Activated CD4-positive, alpha-beta T cell treated with anti-CD3 and anti-CD28 coated beads, Interleukin-2, amount 10 ng/mL, durations not matched to agents 24 days and 14 days (primary cell): ENCODE results near the gene COTL1. TPM values are rescaled to one million over a fixed set of nuclear protein-coding genes. Genes with fewer than 3 reads are reported as not detected.
"Not testable (repeated sequence)": the region's sequence is repeated elsewhere in the genome, so short reads cannot be mapped to it uniquely, and the experiment has no call there.

ENCODE experiments used
- DNase-seq: peaks from one replicate; pipeline ENCODE4 v3.0.0; 2022
- H3K27ac Mint-ChIP-seq: one replicate; pipeline ENCODE4 v1.8.0; 2022; ENCODE audit warnings: mild to moderate bottlenecking, mixed read lengths
- H3K27me3 Mint-ChIP-seq: one replicate; pipeline ENCODE4 v1.8.0; 2022; ENCODE audit warnings: mixed read lengths
- H3K36me3 Mint-ChIP-seq: one replicate; pipeline ENCODE4 v1.8.0; 2022; ENCODE audit warnings: low read depth, mild to moderate bottlenecking, mixed read lengths
- H3K4me1 Mint-ChIP-seq: one replicate; pipeline ENCODE4 v1.8.0; 2021; ENCODE audit warnings: mixed read lengths
- H3K4me3 Mint-ChIP-seq: one replicate; pipeline ENCODE4 v1.8.0; 2022; ENCODE audit warnings: mild to moderate bottlenecking, moderate library complexity, mixed read lengths
- H3K9me3 Mint-ChIP-seq: one replicate; pipeline ENCODE4 v1.8.0; 2021; ENCODE audit warnings: mixed read lengths
- intact Hi-C: fragments of 100-400 bp; cut with micrococcal nuclease; formaldehyde crosslinking; loops from one replicate; pipeline ENCODE4 v1.15.1; 2023
- total RNA-seq: library from RNA; stranded (reverse); gene quantifications from 2 replicates; pipeline ENCODE4 v1.2.3, GENCODE V29; 2022

COTL1 gene
- total RNA-seq, 1 donor from 2014 or later, result 474 TPM

DNA sequence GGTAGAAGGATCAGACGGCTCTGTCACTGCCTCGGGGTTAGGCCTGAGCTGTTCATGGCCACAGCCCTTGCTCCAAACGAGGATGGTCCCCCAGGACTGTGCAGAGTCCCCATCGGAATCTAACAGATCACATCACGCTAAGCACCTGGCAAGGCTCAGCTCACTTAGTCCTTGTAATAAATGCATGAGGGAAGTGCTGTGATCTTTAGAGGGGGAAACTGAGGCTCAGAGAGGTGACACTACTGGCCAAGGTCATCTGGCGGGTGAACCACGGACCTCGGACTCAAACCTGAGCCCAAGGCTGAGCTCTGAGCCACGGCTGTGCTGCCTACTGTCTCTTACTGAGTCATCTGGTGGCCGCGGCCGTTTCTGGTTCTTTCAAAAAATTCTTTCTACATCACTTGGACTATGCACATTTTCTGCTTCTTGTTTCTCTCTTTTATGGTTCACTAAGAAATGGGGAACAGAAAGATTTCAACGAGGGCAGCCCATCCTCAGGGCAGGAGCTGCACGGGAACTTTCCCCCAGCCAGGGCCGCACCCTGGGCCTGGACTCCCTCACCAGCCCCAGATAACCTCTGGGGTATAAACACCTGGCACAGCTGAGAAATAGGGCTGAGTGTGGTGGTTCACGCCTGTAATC lies 55.6 kb downstream of the COTL1 start:
- peaks cover 36% of the 10 kb centered on the region for H3K36me3 Mint-ChIP-seq
- H3K4me1 Mint-ChIP-seq, result peaks cover 10% of the 10 kb centered on the region
- H3K4me3 Mint-ChIP-seq, result no peak overlapping the region
- no peak for DNase-seq
- no peaks in the 10 kb centered on the region for H3K27me3 Mint-ChIP-seq
- intact Hi-C loops, result no loop called here
- H3K27ac Mint-ChIP-seq, result peak overlapping the region; percentile 29
- H3K9me3 Mint-ChIP-seq, result no peaks in the 10 kb centered on the region

DNA sequence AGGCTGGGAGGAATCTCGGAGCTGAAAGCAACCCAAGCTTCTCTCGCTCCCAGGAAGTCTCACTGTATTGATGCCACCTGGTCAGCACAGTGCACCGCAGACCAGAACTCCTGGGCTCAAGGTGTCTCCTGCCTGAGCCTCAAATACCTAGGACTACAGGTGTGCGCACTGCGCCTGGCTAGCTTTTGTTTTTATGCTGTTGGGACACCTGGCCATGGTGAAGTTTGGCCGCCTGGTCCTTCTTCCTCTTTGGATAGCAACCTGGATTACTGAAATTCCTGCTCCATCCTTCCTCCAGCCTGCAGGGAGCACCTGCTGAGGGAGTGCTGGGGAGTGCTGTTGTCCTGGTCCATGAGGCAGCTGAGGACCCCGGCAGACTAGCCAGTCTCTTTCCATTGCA lies 56.6 kb downstream of the COTL1 start:
- DNase-seq, result no peak
- Mint-ChIP-seq H3K9me3 (no peaks in the 10 kb centered on the region), H3K27ac (no peak overlapping the region), H3K27me3 (no peaks in the 10 kb centered on the region), H3K4me3 (no peak overlapping the region), H3K4me1 (peaks cover 7% of the 10 kb centered on the region), H3K36me3 (peaks cover 26% of the 10 kb centered on the region)
- intact Hi-C loops, result no loop called here

DNA sequence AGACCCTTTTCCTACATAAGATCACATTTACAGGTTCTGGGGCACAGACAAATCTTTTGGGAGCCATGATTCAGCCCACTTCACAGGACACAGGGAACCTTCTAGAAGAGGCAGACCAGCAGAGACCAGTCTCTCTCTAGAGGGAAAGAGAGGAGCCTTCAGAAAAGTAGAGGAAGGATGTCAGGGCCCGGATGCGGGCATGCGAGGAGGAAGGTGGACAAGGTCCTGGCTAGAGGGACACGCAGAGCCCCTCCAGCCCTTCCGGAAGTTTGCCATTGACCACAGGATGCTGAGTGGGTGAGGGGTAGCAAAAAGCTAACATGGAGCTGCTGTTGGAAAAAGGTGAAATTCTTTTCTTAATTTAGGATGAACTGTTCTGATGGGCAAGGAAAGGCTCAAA lies 57.6 kb downstream of the COTL1 start:
- H3K36me3 Mint-ChIP-seq, result peaks cover 16% of the 10 kb centered on the region
- no peak overlapping the region for H3K27ac Mint-ChIP-seq
- intact Hi-C loops, result no loop called here
- peaks cover 10% of the 10 kb centered on the region for H3K4me1 Mint-ChIP-seq
- H3K27me3 Mint-ChIP-seq, result no peaks in the 10 kb centered on the region
- H3K9me3 Mint-ChIP-seq, result no peaks in the 10 kb centered on the region
- no peak for DNase-seq
- H3K4me3 Mint-ChIP-seq, result no peak overlapping the region

DNA sequence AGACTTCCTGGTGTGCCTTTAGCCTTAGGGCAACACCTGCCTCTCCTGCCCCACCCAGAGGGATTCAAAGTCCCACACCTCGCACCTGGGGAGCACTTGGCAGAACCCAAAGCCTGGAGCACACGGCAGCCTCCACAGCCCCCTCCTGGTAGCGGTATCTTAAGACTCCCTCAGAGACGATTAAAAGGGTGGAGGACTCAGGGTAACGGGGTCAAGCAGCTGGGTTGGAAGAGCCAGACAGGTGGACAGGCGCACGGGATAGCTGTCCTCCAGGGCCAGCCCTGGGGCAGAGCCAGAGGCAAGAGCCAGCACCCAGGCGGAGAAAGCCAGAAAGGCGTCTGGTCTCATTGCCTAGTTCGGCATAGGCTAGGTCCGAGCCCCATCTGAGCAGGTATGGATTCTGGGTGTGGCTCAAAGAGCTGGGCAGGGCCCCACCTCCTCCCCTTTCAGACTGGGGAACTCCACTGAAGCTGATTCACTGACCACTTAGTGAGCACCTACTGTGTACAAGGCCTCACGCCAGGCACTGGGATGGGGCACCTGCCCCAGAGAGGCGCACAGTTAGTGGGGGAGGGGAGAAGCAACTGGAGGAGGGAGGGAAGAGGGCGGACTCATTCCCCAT lies 58.5 kb downstream of the COTL1 start:
- H3K36me3 Mint-ChIP-seq, result peaks cover 15% of the 10 kb centered on the region
- no peak for DNase-seq
- H3K27me3 Mint-ChIP-seq, result no peaks in the 10 kb centered on the region
- H3K9me3 Mint-ChIP-seq, result no peaks in the 10 kb centered on the region
- H3K4me1 Mint-ChIP-seq, result peaks cover 15% of the 10 kb centered on the region
- H3K27ac Mint-ChIP-seq, result no peak overlapping the region
- intact Hi-C loops, result no loop called here
- H3K4me3 Mint-ChIP-seq, result no peak overlapping the region

DNA sequence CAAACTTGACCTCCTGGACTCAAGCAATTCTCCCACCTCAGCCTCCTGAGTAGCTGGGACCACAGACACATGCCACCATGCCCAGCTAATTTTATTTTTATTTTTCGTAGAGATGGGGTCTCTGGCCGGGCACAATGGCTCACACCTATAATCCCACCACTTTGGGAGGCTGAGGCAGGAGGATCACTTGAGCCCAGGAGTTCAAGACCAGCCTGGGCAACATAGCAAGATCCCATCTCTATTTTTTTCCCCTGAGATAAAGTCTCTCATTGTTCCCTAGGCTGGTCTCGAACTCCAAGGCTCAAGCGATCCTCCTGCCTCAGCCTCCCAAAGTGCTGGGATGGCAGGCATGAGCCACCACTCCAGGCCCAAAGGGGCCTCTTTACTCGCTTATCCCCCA lies 59.0 kb downstream of the COTL1 start:
- H3K27ac Mint-ChIP-seq, intact Hi-C loops: not testable (repeated sequence)
- peaks cover 11% of the 10 kb centered on the region for H3K36me3 Mint-ChIP-seq

DNA sequence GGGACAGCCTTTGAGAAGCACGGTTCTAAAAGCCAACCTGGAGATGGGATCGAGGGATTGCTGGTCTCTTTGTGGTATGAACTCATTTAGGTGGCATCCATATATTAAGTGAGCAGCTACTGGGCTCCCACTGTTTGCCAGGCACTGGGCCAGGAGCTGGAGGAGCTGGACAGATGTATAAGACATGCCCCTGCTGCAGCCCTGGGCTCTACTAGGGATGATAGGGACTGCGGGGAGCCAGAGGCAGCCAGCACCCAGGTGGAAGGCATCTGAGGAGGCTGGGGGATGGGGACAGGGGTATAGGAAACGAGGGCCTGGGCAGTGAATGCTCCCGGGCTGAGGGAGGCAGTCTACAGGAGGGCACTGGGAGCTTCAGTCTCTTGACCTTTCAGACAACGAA lies 60.4 kb downstream of the COTL1 start:
- no peaks in the 10 kb centered on the region for H3K9me3 Mint-ChIP-seq
- no peaks in the 10 kb centered on the region for H3K27me3 Mint-ChIP-seq
- no peak overlapping the region for H3K4me3 Mint-ChIP-seq
- H3K36me3 Mint-ChIP-seq, result peaks cover 3% of the 10 kb centered on the region
- H3K27ac Mint-ChIP-seq, result no peak overlapping the region
- peaks cover 30% of the 10 kb centered on the region for H3K4me1 Mint-ChIP-seq
- intact Hi-C loops, result no loop called here
- no peak for DNase-seq

More for the DNA sequence above, 59.0 kb downstream of the COTL1 start:
- DNase-seq, H3K27me3 Mint-ChIP-seq, H3K4me3 Mint-ChIP-seq, H3K9me3 Mint-ChIP-seq: not testable (repeated sequence)
- H3K4me1 Mint-ChIP-seq, result peaks cover 21% of the 10 kb centered on the region

DNA sequence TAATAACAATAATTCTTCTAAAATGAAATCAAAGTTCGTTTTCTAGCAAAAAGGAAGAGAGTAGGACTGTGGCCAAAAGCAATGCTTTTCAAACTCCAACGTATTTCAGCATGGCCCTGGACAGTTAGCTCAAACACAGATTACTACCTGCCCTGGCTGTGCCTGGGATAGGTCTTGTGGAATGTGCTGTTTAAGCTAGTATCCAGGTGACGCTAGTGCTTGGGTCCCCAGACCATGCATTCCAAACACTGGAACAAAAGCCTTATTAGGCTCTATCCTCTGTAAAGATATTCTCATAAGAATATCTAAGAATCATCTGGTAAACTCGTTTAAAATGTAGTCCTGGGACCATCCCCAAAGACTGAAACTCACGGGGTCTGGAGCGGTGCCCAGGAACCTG lies 60.8 kb downstream of the COTL1 start:
- no peak for DNase-seq
- no peak overlapping the region for H3K27ac Mint-ChIP-seq
- no peak overlapping the region for H3K4me3 Mint-ChIP-seq
- peaks cover 34% of the 10 kb centered on the region for H3K4me1 Mint-ChIP-seq
- peaks cover 6% of the 10 kb centered on the region for H3K36me3 Mint-ChIP-seq
- intact Hi-C loops, result no loop called here
- no peaks in the 10 kb centered on the region for H3K27me3 Mint-ChIP-seq
- H3K9me3 Mint-ChIP-seq, result no peaks in the 10 kb centered on the region

DNA sequence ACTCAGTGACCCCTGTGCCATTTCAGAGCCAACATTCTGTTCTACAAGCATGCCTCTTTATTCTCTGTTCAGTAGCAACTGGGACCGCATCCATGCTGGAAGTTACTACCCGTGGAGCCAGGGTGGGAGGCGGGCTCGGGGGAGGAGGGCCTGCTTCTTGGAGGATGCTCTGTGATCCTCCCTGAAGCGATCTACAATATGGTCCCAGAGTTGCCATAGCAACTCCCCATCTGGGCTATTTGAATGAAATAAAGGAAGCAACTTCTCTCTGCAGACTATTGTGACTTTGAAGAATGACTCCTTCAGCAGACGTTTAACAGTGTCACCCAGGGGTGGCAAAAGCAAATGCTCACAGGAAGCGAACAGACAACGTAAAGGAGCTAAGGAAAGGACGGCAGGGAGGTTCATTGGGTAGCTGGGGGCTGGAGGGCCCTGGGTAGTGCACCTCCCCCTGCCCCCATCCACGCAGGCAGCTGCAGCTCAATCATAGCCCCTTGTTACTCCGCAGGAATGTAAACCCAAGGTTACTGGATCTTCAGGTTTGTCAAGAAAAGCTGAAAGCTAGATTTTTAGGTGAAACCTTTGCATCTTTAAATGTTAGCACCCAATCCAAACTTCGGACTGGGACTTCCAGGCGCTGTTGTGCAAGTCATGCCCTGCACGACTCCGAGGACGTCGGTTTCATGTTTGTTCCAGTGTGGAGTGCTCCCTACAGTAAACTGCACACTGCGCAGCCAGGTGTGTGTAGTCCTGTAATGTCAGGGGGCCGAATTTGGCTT lies 62.3 kb downstream of the COTL1 start:
- Mint-ChIP-seq H3K4me1 (peaks cover 38% of the 10 kb centered on the region), H3K36me3 (peaks cover 6% of the 10 kb centered on the region), H3K27me3 (no peaks in the 10 kb centered on the region), H3K27ac (peak overlapping the region; percentile 30), H3K4me3 (no peak overlapping the region), H3K9me3 (no peaks in the 10 kb centered on the region)
- DNase-seq, result peak; percentile 66
- intact Hi-C loops, result no loop called here

DNA sequence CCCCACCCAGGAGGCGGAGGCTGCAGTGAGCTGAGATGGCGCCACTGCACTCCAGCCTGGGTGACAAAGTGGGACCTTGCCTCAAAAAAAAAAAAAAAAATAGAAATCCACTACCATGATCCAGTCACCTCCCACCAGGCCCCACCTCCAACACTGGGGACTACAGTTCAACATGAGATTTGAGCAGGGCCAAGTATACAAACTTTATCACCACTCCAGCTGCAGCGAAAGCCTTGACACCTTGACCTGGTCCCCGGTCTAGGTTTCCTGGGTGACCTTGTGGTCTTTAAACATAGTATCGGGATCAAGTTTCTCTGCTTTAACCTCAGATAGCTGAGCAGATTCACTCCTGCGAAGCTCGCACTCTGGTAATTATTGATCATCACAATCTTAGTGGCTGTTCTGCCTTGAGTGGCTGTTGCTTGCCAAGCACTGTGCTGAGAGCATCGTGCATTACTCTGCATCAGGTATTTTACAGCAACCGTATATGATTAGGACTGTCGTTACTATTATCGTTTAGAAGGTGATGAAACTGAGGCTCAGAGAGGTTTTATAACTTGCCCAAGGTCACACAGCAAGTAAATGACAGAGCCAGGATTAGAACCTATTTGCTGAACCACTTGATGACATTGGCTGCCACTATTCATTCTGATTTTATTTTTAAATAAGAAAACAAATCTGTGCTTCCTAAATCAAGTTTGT lies 63.1 kb downstream of the COTL1 start:
- H3K9me3 Mint-ChIP-seq, result no peaks in the 10 kb centered on the region
- H3K4me3 Mint-ChIP-seq, result peak overlapping the region; percentile 91
- peaks cover 11% of the 10 kb centered on the region for H3K36me3 Mint-ChIP-seq
- no peak for DNase-seq
- intact Hi-C loops, result loop anchor here (1.0 kb wide), 2 partner anchors 43 to 45 kb away; no protein-coding TSS in a partner anchor
- H3K27me3 Mint-ChIP-seq, result no peaks in the 10 kb centered on the region
- peak overlapping the region; percentile 95 for H3K27ac Mint-ChIP-seq
- H3K4me1 Mint-ChIP-seq, result peaks cover 44% of the 10 kb centered on the region

DNA sequence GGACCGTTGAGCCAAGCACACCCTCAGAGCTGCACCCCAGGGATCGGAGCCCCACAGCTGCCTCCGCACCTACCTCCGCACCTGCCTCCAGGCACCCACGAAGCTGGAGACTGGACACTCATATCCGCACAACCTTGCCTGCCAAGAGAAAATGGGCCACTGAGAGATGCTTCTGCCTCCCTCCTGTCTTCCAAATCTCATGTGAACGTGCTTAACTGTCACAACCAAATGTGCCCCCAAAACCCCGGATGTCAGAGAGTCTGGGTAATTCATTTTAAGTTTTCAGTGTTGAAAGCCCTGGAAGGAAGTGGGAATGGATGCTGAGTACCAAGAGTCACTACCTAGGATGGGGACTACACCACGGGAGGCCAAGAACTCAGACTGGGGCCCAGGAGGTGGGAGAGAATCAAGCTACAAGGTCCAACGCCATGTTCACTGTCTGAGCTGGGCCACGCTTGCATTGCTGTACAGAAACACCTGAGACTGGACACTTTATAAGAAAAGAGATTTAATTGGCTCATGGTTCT lies 63.9 kb downstream of the COTL1 start:
- intact Hi-C loops, result loop anchor here (1.0 kb wide), 2 partner anchors 43 to 45 kb away; no protein-coding TSS in a partner anchor
- no peaks in the 10 kb centered on the region for H3K27me3 Mint-ChIP-seq
- no peaks in the 10 kb centered on the region for H3K9me3 Mint-ChIP-seq
- H3K4me3 Mint-ChIP-seq, result peak overlapping the region; percentile 91
- H3K4me1 Mint-ChIP-seq, result peaks cover 51% of the 10 kb centered on the region
- H3K36me3 Mint-ChIP-seq, result peaks cover 17% of the 10 kb centered on the region
- DNase-seq, result peak; percentile 90
- H3K27ac Mint-ChIP-seq, result peak overlapping the region; percentile 95

DNA sequence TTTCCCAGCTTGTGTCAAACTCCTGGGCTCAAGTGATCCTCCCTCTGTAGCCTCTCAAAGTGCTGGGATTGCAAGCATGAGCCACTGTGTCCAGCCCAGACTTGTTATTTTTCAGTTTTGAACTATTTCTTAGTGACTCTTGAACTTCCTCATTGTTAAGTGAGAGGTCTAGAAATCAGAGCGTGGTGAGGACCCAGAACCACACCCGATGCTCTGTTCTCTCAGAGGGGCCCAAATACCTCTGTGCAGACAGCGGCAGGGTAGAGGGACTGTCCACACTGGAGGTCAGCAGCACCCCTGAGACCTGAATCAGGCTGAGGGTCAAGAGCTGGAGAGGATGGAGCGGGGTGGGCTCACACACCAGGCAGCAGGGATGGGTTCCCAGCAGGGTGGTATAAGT lies 65.7 kb downstream of the COTL1 start:
- peak; percentile 72 for DNase-seq
- no peaks in the 10 kb centered on the region for H3K9me3 Mint-ChIP-seq
- no peaks in the 10 kb centered on the region for H3K27me3 Mint-ChIP-seq
- peaks cover 22% of the 10 kb centered on the region for H3K36me3 Mint-ChIP-seq
- peak overlapping the region; percentile 91 for H3K4me3 Mint-ChIP-seq
- intact Hi-C loops, result no loop called here
- H3K4me1 Mint-ChIP-seq, result peaks cover 58% of the 10 kb centered on the region
- peak overlapping the region; percentile 95 for H3K27ac Mint-ChIP-seq

DNA sequence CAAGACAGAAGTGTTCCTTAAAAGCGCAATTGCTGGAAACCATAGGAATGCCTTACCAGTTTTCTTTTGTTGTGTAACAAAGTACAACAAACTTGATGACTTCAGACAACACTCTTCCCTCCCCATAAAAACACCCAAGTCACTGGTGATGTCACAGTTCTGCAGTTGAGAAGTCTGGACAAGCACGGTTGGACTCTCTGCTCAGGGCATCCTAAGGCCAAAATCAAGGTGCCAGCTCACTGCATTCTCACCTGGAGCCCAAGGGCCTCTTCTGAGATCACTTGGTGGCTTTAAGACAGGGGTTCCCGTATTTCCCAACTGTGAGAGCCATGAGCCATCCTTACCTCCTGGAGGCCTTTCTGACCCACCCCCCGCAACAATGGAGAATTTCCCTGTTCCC lies 67.8 kb downstream of the COTL1 start:
- H3K27ac Mint-ChIP-seq, result peak overlapping the region; percentile 99
- H3K9me3 Mint-ChIP-seq, result no peaks in the 10 kb centered on the region
- DNase-seq, result peak; percentile 68
- intact Hi-C loops, result no loop called here
- peaks cover 34% of the 10 kb centered on the region for H3K36me3 Mint-ChIP-seq
- no peaks in the 10 kb centered on the region for H3K27me3 Mint-ChIP-seq
- H3K4me1 Mint-ChIP-seq, result peaks cover 63% of the 10 kb centered on the region
- H3K4me3 Mint-ChIP-seq, result peak overlapping the region; percentile 95

DNA sequence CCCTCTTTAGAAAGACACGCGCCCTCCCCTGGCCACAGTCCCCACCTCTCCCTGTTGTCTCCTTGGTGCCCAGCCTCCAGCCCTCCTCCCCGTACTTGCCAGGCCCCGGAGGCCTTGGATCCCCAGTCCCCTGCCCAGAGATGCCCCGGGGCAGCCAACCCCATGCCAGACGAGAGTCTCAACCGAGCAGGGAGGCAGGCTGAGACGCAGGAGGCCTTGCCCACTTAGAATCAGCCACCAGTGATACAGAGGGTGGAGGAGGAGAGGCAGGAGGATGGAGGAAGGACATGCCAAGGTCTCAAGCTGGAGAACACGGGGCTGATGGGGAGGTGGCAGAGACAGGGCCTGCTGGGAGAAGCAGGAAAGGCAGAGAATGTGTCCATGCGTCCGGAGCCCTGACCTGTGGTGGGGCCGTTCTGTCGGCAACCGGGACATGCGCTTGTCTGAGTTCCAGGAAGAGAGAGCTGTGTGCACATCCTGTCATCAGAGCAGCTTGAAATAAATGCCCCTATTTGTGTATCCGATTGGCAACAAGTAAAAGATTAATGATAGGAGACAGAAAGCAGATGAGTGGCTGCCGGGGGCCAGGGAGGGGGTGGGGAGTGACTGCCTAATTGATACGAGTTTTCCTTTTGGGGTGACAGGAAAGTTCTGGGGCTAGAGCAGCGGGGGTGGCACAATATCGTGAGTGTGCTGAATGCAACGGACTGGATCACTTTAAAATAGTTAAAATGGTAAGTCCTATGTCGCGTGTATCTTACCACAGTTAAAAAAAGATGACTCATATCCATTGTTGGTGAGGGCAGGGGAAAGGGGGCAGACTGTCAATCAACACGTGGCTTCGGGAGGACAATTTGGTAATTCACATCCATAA lies 68.7 kb downstream of the COTL1 start:
- Mint-ChIP-seq H3K27me3 (no peaks in the 10 kb centered on the region), H3K4me3 (peak overlapping the region; percentile 95), H3K36me3 (peaks cover 37% of the 10 kb centered on the region), H3K4me1 (peaks cover 63% of the 10 kb centered on the region), H3K27ac (peak overlapping the region; percentile 99), H3K9me3 (no peaks in the 10 kb centered on the region)
- DNase-seq, result peak; percentile 87
- intact Hi-C loops, result loop anchor here (1.0 to 5.0 kb wide), 3 partner anchors 34 to 478 kb away; partner anchors contain the start of genes COTL1 and KIAA0513
